B cell (primary cell): ENCODE data around the gene RNF8. TPM values are rescaled to one million over a fixed set of nuclear protein-coding genes. Genes with fewer than 3 reads are reported as not detected.
"Not testable (repeated sequence)": the region's sequence is repeated elsewhere in the genome, so short reads cannot be mapped to it uniquely, and the experiment has no call there.

Experiments
- ATAC-seq: fragments of 200-7000 bp; cut with Tn5 transposase; one replicate; pipeline ENCODE4 v1.10.0; 2021; ENCODE audit warnings: low read depth, mild to moderate bottlenecking, moderate number of reproducible peaks, moderate library complexity
- CTCF ChIA-PET: fragments of 350-600 bp; sonication (Branson Sonifier 250); formaldehyde crosslinking; loops from one replicate; lab custom pipeline; 2021; ENCODE audit warnings: antibody characterized with exemption, inconsistent platforms; lab: Charles Lee
- POLR2A ChIA-PET: fragments of 350-600 bp; sonication (Branson Sonifier 250); formaldehyde crosslinking; loops from one replicate; lab custom pipeline; 2021; ENCODE audit warnings: antibody characterized with exemption; lab: Charles Lee
- DNase-seq: peaks from one replicate; pipeline ENCODE4 v3.0.0; 2013
- H2AFZ ChIP-seq: 2 replicates; pipeline ENCODE4 v1.6.1; 2012; ENCODE audit warnings: mild to moderate bottlenecking, low read depth, low read length; ENCODE audit not compliant: insufficient read depth, poor library complexity, severe bottlenecking
- H3K27ac ChIP-seq, 2 donors: 1 replicate in 1 of 2; 2 replicates in 1 of 2; pipeline ENCODE4 v1.5.1; 2012 to 2013; ENCODE audit warnings: low read length in 2 of 2, mild to moderate bottlenecking in 2 of 2, moderate library complexity in 1 of 2
- H3K27me3 ChIP-seq, 4 experiments: fragments of 200-600 bp in 1 of 4; sonication (generic) in 1 of 4; replicated peaks in 1 of 4; 1 replicate in 2 of 4; 2 replicates in 2 of 4; pipeline versions ENCODE4 v1.6.1 to v1.7.0; 2013 to 2016; ENCODE audit warnings: low read length in 3 of 4, mild to moderate bottlenecking in 2 of 4, mixed read lengths in 1 of 4, moderate library complexity in 1 of 4; ENCODE audit not compliant: insufficient read depth in 4 of 4, control insufficient read depth in 3 of 4; ENCODE audit errors: control extremely low read depth in 1 of 4
- H3K36me3 ChIP-seq, 2 experiments: replicated peaks in 1 of 2; 1 replicate in 1 of 2; 2 replicates in 1 of 2; pipeline versions ENCODE4 v1.6.1 to v1.7.1; 2013; ENCODE audit warnings: low read length in 1 of 2; ENCODE audit not compliant: insufficient read depth in 2 of 2, control insufficient read depth in 1 of 2; ENCODE audit errors: control extremely low read depth in 1 of 2, extremely low read depth in 1 of 2
- H3K4me1 ChIP-seq, 2 donors: fragments of 200-600 bp in 1 of 2; sonication (generic) in 1 of 2; 1 replicate in 1 of 2; 2 replicates in 1 of 2; pipeline versions ENCODE4 v1.5.1 to v1.6.1; 2013 to 2017; ENCODE audit warnings: low read length in 2 of 2; ENCODE audit not compliant: control insufficient read depth in 2 of 2, insufficient read depth in 2 of 2
- H3K4me2 ChIP-seq: replicated peaks from 2 replicates; pipeline ENCODE3; 2012; ENCODE audit warnings: mild to moderate bottlenecking, low read depth, low read length; ENCODE audit not compliant: poor library complexity, severe bottlenecking
- H3K4me3 ChIP-seq, 5 experiments: fragments of 200-600 bp in 1 of 5; sonication (generic) in 1 of 5; 1 replicate in 3 of 5; 2 replicates in 2 of 5; pipeline versions ENCODE4 v1.5.1 to v1.7.0; 2011 to 2016; ENCODE audit warnings: low read length in 4 of 5, mild to moderate bottlenecking in 4 of 5, low read depth in 2 of 5, control low read depth in 1 of 5, moderate library complexity in 1 of 5; ENCODE audit not compliant: insufficient read depth in 1 of 5; ENCODE audit errors: control extremely low read depth in 1 of 5, extremely low read depth in 1 of 5
- H3K79me2 ChIP-seq: fragments of 200-600 bp; sonication (generic); one replicate; pipeline ENCODE4 v1.6.0; 2016; ENCODE audit warnings: low read length; ENCODE audit not compliant: control insufficient read depth, insufficient read depth
- H3K9ac ChIP-seq: fragments of 200-600 bp; sonication (generic); 2 replicates; pipeline ENCODE4 v1.6.1; 2017; ENCODE audit warnings: mild to moderate bottlenecking, low read length, moderate library complexity
- H3K9me3 ChIP-seq, 3 donors: one replicate each; pipeline versions ENCODE4 v1.6.1 to v1.7.1; 2013; ENCODE audit warnings: low read length in 2 of 3; ENCODE audit not compliant: control insufficient read depth in 2 of 3, insufficient read depth in 1 of 3; ENCODE audit errors: control extremely low read depth in 1 of 3
- H4K20me1 ChIP-seq: 2 replicates; pipeline ENCODE4 v1.6.0; 2012; ENCODE audit warnings: mild to moderate bottlenecking, low read length; ENCODE audit not compliant: insufficient read depth, control insufficient read depth, poor library complexity, severe bottlenecking
- H3K27ac Mint-ChIP-seq: one replicate; pipeline ENCODE4 v1.8.0; 2021; ENCODE audit warnings: mixed read lengths
- H3K27me3 Mint-ChIP-seq: one replicate; pipeline ENCODE4 v1.8.0; 2021; ENCODE audit warnings: mixed read lengths
- H3K4me1 Mint-ChIP-seq: one replicate; pipeline ENCODE4 v1.8.0; 2021; ENCODE audit warnings: mixed read lengths
- H3K4me3 Mint-ChIP-seq: one replicate; pipeline ENCODE4 v1.8.0; 2021; ENCODE audit warnings: mixed read lengths
- H3K9me3 Mint-ChIP-seq: one replicate; pipeline ENCODE4 v1.8.0; 2022; ENCODE audit warnings: mixed read lengths; ENCODE audit not compliant: insufficient read depth
- CTCF ChIP-seq: fragments of 200-600 bp; IDR thresholded peaks from one replicate; pipeline ENCODE4 v1.8.0; 2022; ENCODE audit warnings: antibody characterized with exemption, mild to moderate bottlenecking
- EZH2 ChIP-seq: IDR thresholded peaks from 2 replicates; pipeline ENCODE4 v1.6.1; 2012; ENCODE audit warnings: borderline replicate concordance, low read depth, mild to moderate bottlenecking, moderate library complexity, low read length; ENCODE audit not compliant: insufficient read depth, poor library complexity, severe bottlenecking
- WGBS: methylation state at CpG from one replicate; pipeline ENCODE4 v1.1.5; 2013; ENCODE audit warnings: missing lambda C conversion rate; ENCODE audit not compliant: insufficient coverage; 5-methylcytosine and 5-hydroxymethylcytosine counted together
- intact Hi-C: fragments of 100-400 bp; cut with micrococcal nuclease; formaldehyde crosslinking; loops from one replicate; pipeline ENCODE4 v1.10.0; 2022
- polyA plus RNA-seq: library from polyadenylated mRNA; depleted of rRNA; stranded (reverse); fragments of >200 nt; gene quantifications from 2 replicates; pipeline ENCODE4 v1.2.3, GENCODE V29; 2012
- total RNA-seq, 2 donors: library from RNA; stranded (reverse); fragments of 120-200 nt in 1 of 2; gene quantifications; 1 replicate in 1 of 2; 2 replicates in 1 of 2; pipeline versions ENCODE4 v1.2.3 to v1.2.4, GENCODE V29; 2013 to 2022

The RNF8 gene
- total and polyA plus RNA-seq, 2 donors (not counting 1 experiment from before 2014, with no cell fraction given): 5.3 to 16.9 TPM

DNA sequence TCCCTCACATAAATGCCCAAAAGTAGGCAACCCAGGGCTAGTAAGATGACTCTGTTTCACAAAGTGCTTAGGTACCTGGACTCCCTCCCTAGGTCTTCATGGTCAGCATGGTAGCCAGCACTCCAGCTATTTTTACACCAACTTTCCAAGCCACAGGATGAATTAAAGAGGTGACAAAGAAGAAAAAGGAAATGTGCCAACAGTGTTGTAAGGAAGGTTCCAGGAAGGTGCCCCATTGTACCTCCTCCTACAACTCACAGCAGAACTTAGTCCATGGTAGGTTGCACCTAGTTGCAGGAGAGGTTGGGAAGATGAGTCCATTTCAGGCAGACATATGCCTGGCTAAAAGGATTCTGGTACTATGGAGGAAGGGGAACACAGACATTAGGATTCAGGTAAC is 19.7 kb upstream of the RNF8 start:
- Mint-ChIP-seq H3K4me3 (no peak overlapping the region), H3K27me3 (no peaks in the 10 kb centered on the region), H3K4me1 (no peaks in the 10 kb centered on the region), H3K9me3 (no peaks in the 10 kb centered on the region), H3K27ac (no peak overlapping the region)
- TF ChIP-seq EZH2 (no peak), CTCF (no peak)
- Histone ChIP-seq H4K20me1 (no peaks in the 10 kb centered on the region), H3K4me2 (no peak overlapping the region), H3K79me2 (no peaks in the 10 kb centered on the region), H3K27me3 (no peaks in the 10 kb centered on the region), H3K36me3 (peaks cover 0 to 12% of the 10 kb centered on the region in 2 experiments), H3K27ac (no peak overlapping the region), H3K9ac (no peak overlapping the region), H2AFZ (no peak overlapping the region), H3K4me1 (no peaks in the 10 kb centered on the region), H3K4me3 (no peak overlapping the region), H3K9me3 (no peaks in the 10 kb centered on the region)
- CTCF ChIA-PET: no interaction called here
- DNase-seq (no peak), ATAC-seq (no peak)
- POLR2A ChIA-PET: no interaction called here
- intact Hi-C loops: no loop called here

DNA sequence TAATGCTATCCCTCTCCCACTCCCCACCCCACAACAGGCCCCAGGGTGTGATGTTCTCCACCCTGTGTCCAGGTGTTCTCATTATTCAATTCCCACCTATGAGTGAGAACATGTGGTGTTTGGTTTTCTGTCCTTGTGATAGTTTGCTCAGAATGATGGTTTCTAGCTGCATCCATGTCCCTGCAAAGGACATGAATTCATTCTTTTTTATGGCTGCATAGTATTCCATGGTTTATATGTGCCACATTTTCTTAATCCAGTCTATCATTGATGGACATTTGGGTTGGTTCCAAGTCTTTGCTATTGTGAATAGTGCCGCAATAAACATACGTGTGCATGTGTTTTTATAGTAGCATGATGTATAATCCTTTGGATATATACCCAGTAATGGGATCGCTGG is 15.5 kb upstream of the RNF8 start:
- H3K27me3 ChIP-seq, intact Hi-C loops, ATAC-seq, DNase-seq, H3K4me3 Mint-ChIP-seq, H4K20me1 ChIP-seq, H3K79me2 ChIP-seq, H3K9me3 ChIP-seq, H3K27me3 Mint-ChIP-seq, CTCF ChIA-PET, H3K36me3 ChIP-seq, POLR2A ChIA-PET, H3K9me3 Mint-ChIP-seq, H3K4me2 ChIP-seq, H3K4me1 ChIP-seq, H3K4me1 Mint-ChIP-seq, H3K9ac ChIP-seq, H2AFZ ChIP-seq, H3K27ac ChIP-seq, H3K27ac Mint-ChIP-seq, H3K4me3 ChIP-seq: not testable (repeated sequence)
- WGBS: 100% methylated on average over 2 of the region's 3 CpGs
